Astrocyte (in vitro differentiated cells and primary cell): ENCODE data around the gene SFTPB.

Experiments used
- CTCF ChIP-seq: IDR thresholded peaks from 2 replicates; pipeline ENCODE4 v1.5.1; 2011; ENCODE audit warnings: low read depth, mild to moderate bottlenecking, inconsistent platforms, low read length, moderate library complexity; ENCODE audit not compliant: insufficient read depth
- EZH2 ChIP-seq: IDR thresholded peaks from 2 replicates; pipeline ENCODE4 v1.6.1; 2012; ENCODE audit warnings: mild to moderate bottlenecking, low read length, inconsistent platforms; ENCODE audit not compliant: insufficient read depth

DNA sequence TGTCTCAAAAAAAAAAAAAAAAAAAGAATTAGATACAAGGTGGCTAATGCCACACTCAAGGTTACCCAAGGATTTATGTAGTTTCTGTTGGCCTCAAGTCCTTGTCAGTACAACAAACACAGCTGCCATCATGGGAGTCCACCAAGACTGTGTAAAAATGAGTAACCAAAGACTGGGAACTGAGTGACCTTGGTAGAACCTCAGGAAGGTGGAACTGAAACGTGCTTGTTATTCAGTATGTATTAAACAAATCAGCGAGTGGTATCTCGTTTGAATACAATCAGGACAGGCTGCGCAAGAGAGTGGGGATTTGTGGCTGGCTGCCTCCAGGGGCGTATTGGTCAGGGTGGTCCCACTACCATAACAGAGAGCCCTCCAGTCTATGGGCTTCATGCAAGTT lies 1.6 kb upstream of the SFTPB start:
- TF ChIP-seq CTCF (no peak), EZH2 (no peak)
